ENCODE measurements around the gene ALKBH1.
"Not testable (repeated sequence)": the region's sequence is repeated elsewhere in the genome, so short reads cannot be mapped to it uniquely, and the experiment has no call there.

ALKBH1 gene

GRCh38 chr14:77673193-77673592 is 34.6 kb downstream of the ALKBH1 start:
- DNase-seq (ENCODE audit: low read depth in 2 of 2): no peak

GRCh38 chr14:77667331-77667730 is 40.5 kb downstream of the ALKBH1 start:
- DNase-seq (ENCODE audit: low read depth in 2 of 2): no peak

- no peak for DNase-seq (ENCODE audit: low read depth in 2 of 2)
These were observed 44.5 kb downstream of the ALKBH1 start for GRCh38 chr14:77663293-77663692.

- not testable (repeated sequence) for DNase-seq (ENCODE audit: low read depth in 2 of 2)
These were observed 46.3 kb downstream of the ALKBH1 start for GRCh38 chr14:77661562-77661961.

GRCh38 chr14:77660754-77661153 is 47.1 kb downstream of the ALKBH1 start:
- no peak for DNase-seq (ENCODE audit: low read depth in 2 of 2)

DNA sequence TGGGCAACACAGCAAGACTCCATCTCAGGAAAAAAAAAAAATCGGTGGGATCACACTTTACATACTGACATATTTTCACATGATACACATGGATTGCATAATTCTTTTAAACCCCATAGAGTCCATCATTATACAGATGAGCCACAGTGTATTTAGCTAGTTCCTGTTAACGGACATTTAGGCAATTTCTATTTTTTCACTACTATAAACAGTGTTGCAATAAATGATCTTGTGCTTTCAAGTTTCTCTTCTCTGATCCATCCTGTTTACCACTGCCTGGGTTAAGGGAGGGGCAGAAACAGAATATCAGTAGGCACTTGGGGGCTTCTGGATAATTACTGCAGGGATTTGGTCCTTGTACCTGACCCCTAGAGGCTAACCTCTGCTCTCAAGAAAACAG is 48.0 kb downstream of the ALKBH1 start:
- no peak for DNase-seq (ENCODE audit: low read depth in 2 of 2)

DNA sequence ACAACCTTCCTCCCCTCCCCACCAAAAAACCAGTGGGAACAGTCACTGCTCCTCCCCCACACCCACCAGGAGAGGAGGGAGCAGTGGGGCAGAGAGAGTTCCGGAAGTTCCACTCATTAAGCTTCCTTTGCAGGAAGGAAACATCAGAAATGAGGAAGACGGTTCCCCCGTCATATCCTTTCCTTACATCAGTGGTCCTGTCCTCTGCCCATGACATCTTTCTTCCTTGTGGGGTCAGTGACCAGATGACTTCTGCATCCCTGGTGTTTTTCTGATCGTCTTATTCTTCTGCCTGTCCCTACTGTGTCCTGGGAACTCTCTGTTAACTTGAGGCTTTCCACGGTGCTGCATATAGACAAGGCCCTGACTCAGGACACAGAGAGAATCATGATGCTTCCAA is 50.5 kb downstream of the ALKBH1 start:
- no peak for DNase-seq (ENCODE audit: low read depth in 2 of 2)

DNA sequence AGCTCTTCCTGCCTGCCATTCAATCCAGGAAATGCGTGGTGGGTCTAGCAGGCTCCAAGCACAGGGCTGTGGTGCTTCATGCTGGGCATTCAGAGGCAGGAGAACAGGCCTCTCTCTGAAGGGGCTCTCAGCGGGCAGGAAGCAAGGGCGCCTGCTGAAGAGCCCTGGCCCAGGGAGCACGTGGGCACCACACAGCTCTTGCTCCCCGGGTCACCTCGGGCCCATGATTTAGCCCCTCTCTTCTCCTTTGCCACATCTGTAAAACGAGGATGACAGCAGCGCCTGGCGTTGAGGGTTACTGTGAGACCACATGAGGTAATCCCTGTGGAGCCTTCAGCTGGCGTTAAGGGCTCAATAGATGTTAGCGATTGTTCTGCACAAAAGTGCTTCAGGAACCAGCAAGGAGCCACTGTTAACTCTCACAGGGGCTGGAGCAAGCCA is 53.8 kb downstream of the ALKBH1 start:
- DNase-seq (ENCODE audit: low read depth in 2 of 2): no peak

GRCh38 chr14:77649326-77649725 is 58.5 kb downstream of the ALKBH1 start:
- DNase-seq (ENCODE audit: low read depth in 2 of 2): no peak

- DNase-seq (ENCODE audit: low read depth in 2 of 2): no peak
These were observed 59.2 kb downstream of the ALKBH1 start for GRCh38 chr14:77648520-77649200.

- no peak for DNase-seq (ENCODE audit: low read depth in 2 of 2)
These were observed 60.0 kb downstream of the ALKBH1 start for GRCh38 chr14:77647853-77648252.

DNA sequence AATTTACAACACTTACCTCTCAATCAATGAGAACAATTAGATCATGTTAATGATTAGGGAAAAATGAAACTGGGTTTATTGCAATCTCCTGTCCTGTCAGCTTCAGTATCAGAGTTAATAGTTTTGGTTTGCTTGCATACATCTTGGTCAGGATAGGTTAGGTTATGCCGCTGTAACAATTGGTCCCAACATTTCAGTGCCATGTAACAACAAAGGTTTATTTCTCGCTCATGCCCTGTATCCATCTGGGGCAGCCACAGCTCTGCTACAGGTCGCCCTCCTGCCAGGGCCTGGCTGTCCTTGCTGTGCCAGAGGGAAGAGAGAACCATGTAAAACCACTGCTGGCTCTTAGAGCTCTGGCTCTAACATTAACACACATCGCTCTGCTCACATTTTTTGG is 60.9 kb downstream of the ALKBH1 start:
- DNase-seq (ENCODE audit: low read depth in 2 of 2): no peak

GRCh38 chr14:77645520-77646230 is 62.1 kb downstream of the ALKBH1 start:
- DNase-seq (ENCODE audit: low read depth in 2 of 2): no peak

DNA sequence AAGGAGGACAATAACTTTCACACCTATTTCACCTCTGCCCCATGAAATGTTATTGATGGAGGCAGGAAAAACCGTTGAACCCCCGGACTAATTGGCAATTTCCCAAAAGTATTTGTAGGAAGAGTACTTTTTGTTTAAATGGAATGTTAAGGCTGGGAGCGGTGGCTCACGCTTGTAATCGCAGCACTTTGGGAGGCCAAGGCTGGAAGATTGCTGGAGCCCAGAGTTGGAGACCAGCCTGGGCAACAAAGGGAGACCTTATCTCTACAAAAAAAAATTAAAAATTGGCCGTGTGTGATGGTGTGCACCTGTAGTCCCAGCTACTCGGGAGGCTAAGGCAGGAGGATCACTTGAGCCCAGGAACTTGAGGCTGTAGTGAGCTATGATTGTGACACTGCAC is 65.4 kb downstream of the ALKBH1 start:
- DNase-seq (ENCODE audit: low read depth in 2 of 2): no peak

- DNase-seq (ENCODE audit: low read depth in 2 of 2): peak; percentile 33 to 37
These were observed 66.1 kb downstream of the ALKBH1 start for GRCh38 chr14:77641534-77642341.

DNA sequence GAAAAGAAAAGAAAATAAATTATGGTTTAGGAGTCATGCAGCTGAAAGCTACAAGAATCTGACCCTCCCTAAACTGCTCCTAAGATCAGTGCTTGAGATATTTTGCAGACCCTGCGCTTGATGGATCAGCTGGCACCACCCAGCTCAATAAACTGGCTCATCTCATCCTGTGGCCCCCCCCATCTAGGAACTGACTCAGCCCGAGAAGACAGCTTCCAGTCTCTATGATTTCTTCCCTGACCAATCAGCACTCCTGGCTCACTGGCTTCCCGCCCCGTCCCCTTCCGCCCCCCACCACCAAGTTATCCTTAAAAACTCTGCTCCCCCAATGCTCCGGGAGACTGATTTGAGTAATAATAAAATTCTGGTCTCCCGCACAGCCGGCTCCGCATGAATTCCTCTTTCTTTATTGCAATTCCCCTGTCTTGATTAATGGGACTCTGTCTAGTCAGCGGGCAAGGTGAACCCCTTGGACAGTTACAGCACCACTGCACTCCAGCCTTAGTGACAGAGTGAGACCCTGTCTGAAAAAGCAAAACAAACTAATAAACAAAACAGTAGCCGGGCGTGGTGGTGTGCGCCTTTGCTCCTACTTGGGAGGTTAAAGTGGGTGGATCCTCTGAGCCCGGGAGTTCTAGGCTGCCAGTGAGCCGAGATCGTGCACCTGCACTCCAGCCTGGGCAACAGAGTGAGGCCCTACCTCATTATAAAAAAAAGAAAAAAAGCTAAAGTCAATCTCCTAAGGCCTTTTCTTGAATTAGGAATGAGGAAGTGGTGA is 66.9 kb downstream of the ALKBH1 start:
- no peak for DNase-seq (ENCODE audit: low read depth in 2 of 2)

DNA sequence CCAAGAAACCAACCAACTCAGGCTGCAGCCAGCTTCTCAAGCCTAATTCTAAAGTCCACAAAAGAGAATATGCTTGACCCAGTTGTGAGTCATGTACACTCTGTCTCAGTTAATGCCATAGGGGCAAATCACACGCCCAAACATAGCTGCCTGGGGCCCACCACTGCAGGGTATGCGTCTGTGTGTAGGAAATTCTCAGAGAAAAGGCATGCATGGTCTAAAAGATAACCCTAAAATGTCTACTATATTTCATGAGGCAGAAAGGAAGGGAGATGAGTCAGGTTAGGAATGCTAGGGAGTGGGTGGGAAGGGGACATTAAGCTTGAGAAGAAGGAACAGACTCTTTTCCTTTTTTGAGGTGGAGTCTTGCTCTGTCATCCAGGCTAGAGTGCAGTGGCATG is 69.1 kb downstream of the ALKBH1 start:
- DNase-seq (ENCODE audit: low read depth in 2 of 2): no peak

DNA sequence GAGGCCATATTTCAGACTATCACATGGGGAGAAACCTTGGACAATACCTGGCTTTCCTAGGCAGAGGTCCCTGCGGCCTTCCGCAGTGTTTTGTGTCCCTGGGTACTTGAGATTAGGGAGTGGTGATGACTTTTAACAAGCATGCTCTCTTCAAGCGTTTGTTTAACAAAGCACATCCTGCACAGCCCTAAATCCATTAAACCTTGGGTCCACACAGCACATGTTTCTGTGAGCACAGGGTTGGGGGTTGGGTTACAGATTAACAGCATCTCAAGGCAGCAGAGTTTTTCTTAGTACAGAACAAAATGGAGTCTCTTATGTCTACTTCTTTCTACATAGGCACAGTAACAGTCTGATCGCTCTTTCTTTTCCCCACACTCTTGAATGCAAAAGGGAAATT is 72.0 kb downstream of the ALKBH1 start:
- not testable (repeated sequence) for DNase-seq (ENCODE audit: low read depth in 2 of 2)

- not testable (repeated sequence) for DNase-seq (ENCODE audit: low read depth in 2 of 2)
These were observed 72.4 kb downstream of the ALKBH1 start for GRCh38 chr14:77635466-77635865.

DNA sequence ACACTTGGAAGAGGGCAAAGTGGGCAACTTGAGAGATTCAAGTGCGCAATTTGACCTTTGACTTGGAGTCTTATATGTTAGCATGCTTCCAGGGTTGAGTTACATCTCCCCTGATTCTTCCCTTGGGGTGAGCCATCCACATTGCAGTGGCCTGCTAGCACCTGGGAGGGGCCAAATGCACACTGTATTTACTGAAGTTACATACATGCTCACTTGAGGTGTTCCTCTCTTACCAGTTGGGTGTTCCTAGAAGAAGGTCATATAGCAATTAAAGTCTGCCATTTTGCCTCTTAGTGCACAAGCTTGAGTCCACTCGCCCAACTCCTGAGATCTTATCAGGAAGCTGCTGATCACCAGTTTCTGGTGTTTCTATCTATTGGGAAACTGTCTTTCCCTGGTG is 77.7 kb downstream of the ALKBH1 start:
- no peak for DNase-seq (ENCODE audit: low read depth in 2 of 2)

DNA sequence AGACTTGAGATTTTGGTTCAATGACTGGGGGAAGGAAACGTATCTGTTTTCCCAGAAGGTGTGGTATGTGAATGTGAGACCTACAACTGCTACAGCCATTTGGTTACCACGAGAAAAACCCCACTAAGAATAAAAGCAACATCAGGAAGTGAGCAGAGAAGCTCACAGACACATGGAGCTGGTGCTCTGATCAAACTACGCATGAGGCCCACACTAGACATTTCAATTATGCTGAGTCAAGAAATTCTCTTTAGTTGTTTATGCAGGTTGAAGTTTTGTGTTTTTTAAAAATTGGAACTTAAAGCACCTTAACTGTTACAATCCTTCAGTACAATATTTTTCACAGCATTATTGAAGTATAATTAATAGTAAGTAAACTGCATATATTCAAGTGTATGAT is 82.5 kb downstream of the ALKBH1 start:
- no peak for DNase-seq (ENCODE audit: low read depth in 2 of 2)

- DNase-seq (ENCODE audit: low read depth in 2 of 2): no peak
These were observed 84.6 kb downstream of the ALKBH1 start for GRCh38 chr14:77623201-77623600.
